Neural progenitor cell (in vitro differentiated cells): ENCODE measurements around the gene HTR1D.

Experiments
- EZH2phosphoT487 ChIP-seq: fragments of 200-600 bp; sonication (generic); IDR thresholded peaks from 2 replicates; pipeline ENCODE4 v1.6.1; 2017; ENCODE audit warnings: antibody characterized with exemption
- TF ChIP-seq, protein P1 (sequence below): fragments of 200-600 bp; sonication (generic); IDR thresholded peaks from 2 replicates; pipeline ENCODE4 v1.5.1; 2017; ENCODE audit warnings: antibody characterized with exemption, mild to moderate bottlenecking

GRCh38 chr1:23149114-23149513, 68.2 kb downstream of the HTR1D start:
- TF ChIP-seq, protein P1, sequence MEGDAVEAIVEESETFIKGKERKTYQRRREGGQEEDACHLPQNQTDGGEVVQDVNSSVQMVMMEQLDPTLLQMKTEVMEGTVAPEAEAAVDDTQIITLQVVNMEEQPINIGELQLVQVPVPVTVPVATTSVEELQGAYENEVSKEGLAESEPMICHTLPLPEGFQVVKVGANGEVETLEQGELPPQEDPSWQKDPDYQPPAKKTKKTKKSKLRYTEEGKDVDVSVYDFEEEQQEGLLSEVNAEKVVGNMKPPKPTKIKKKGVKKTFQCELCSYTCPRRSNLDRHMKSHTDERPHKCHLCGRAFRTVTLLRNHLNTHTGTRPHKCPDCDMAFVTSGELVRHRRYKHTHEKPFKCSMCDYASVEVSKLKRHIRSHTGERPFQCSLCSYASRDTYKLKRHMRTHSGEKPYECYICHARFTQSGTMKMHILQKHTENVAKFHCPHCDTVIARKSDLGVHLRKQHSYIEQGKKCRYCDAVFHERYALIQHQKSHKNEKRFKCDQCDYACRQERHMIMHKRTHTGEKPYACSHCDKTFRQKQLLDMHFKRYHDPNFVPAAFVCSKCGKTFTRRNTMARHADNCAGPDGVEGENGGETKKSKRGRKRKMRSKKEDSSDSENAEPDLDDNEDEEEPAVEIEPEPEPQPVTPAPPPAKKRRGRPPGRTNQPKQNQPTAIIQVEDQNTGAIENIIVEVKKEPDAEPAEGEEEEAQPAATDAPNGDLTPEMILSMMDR: no peak
- no peak for TF ChIP-seq EZH2phosphoT487
